Colonic mucosa (tissue), 4 donors: Measurements from ENCODE around the gene GTF2H2C. TPM values are rescaled to one million over a fixed set of nuclear protein-coding genes. Genes with fewer than 3 reads are reported as not detected.
A peak's percentile ranks its signal among the peaks of the same experiment; 100 is the strongest.
"Not testable (repeated sequence)": the region's sequence is repeated elsewhere in the genome, so short reads cannot be mapped to it uniquely, and the experiment has no call there.

Experiments used
- DNase-seq: peaks from one replicate; pipeline ENCODE4 v3.0.0-alpha.2; 2020
- H3K27ac ChIP-seq: fragments of 200-600 bp; one replicate; pipeline ENCODE4 v1.8.0; 2021
- H3K27me3 ChIP-seq: fragments of 200-600 bp; one replicate; pipeline ENCODE4 v1.8.0; 2021
- H3K36me3 ChIP-seq: fragments of 200-600 bp; one replicate; pipeline ENCODE4 v1.8.0; 2021
- H3K4me1 ChIP-seq: fragments of 200-600 bp; one replicate; pipeline ENCODE4 v1.8.0; 2021; ENCODE audit warnings: mild to moderate bottlenecking
- H3K4me3 ChIP-seq: fragments of 200-600 bp; one replicate; pipeline ENCODE4 v1.8.0; 2021
- H3K9ac ChIP-seq, 2 donors: one replicate each; pipeline ENCODE4 v1.7.0; 2013; ENCODE audit warnings: control low read depth in 2 of 2, low read depth in 2 of 2, low read length in 2 of 2
- H3K9me3 ChIP-seq: fragments of 200-600 bp; one replicate; pipeline ENCODE4 v1.8.0; 2021
- CTCF ChIP-seq: fragments of 200-600 bp; IDR thresholded peaks from one replicate; pipeline ENCODE4 v1.8.0; 2022; ENCODE audit warnings: antibody characterized with exemption, mild to moderate bottlenecking
- intact Hi-C: fragments of 100-400 bp; cut with DNase I; formaldehyde crosslinking; loops from one replicate; pipeline ENCODE4 v1.14.1; 2022
- total RNA-seq, 2 donors: library from RNA; stranded (reverse); fragmentation: NEBNext Ultra II Directional in 1 of 2; extraction: Animal tissue kit (Norgen Biotek cat#: 25700) in 1 of 2; gene quantifications; one replicate each; pipeline ENCODE4 v1.2.1, GENCODE V29; 2021
- donor health status: healthy.
- donor health status: DM: no; HTN: no; CAD: no.
- donor health status: DM: no; HTN: no; CAD: no.

GTF2H2C gene
- total RNA-seq, 2 donors from 2014 or later = 16.0 to 20.2 TPM

GRCh38 chr5:69528035-69528434 lies 32.0 kb upstream of the GTF2H2C start:
- peaks cover 16% of the 10 kb centered on the region for H3K4me1 ChIP-seq
- H3K9ac ChIP-seq = no peak overlapping the region
- H3K27ac ChIP-seq = no peak overlapping the region
- no peak for DNase-seq
- H3K4me3 ChIP-seq = no peak overlapping the region
- no peak for TF ChIP-seq CTCF
- intact Hi-C loops = no loop called here
- H3K9me3 ChIP-seq = no peaks in the 10 kb centered on the region
- no peaks in the 10 kb centered on the region for H3K36me3 ChIP-seq
- no peaks in the 10 kb centered on the region for H3K27me3 ChIP-seq

GRCh38 chr5:69528609-69529008 lies 31.4 kb upstream of the GTF2H2C start:
- no peak overlapping the region for H3K9ac ChIP-seq
- intact Hi-C loops = no loop called here
- TF ChIP-seq CTCF = no peak
- no peaks in the 10 kb centered on the region for H3K36me3 ChIP-seq
- no peak overlapping the region for H3K4me3 ChIP-seq
- H3K9me3 ChIP-seq = no peaks in the 10 kb centered on the region
- H3K27ac ChIP-seq = no peak overlapping the region
- no peak for DNase-seq
- no peaks in the 10 kb centered on the region for H3K27me3 ChIP-seq
- peaks cover 16% of the 10 kb centered on the region for H3K4me1 ChIP-seq

GRCh38 chr5:69530561-69531405 lies 29.2 kb upstream of the GTF2H2C start:
- Histone ChIP-seq H3K9me3 (no peaks in the 10 kb centered on the region), H3K4me3 (no peak overlapping the region), H3K27me3 (no peaks in the 10 kb centered on the region), H3K9ac (no peak overlapping the region), H3K27ac (peak overlapping the region; percentile 27), H3K4me1 (peaks cover 16% of the 10 kb centered on the region), H3K36me3 (no peaks in the 10 kb centered on the region)
- intact Hi-C loops = no loop called here
- DNase-seq = no peak
- TF ChIP-seq CTCF = no peak

- Histone ChIP-seq H3K27me3 (no peaks in the 10 kb centered on the region), H3K4me1 (peaks cover 16% of the 10 kb centered on the region), H3K9ac (peak overlapping the region in 1 of 2 donors; percentile 31), H3K9me3 (no peaks in the 10 kb centered on the region), H3K4me3 (no peak overlapping the region), H3K27ac (peak overlapping the region; percentile 27), H3K36me3 (no peaks in the 10 kb centered on the region)
- DNase-seq = no peak
- TF ChIP-seq CTCF = no peak
- intact Hi-C loops = no loop called here
Measured at GRCh38 chr5:69531406-69531801, 28.6 kb upstream of the GTF2H2C start.

GRCh38 chr5:69537911-69538310 lies 22.1 kb upstream of the GTF2H2C start:
- H3K4me1 ChIP-seq, intact Hi-C loops, H3K27ac ChIP-seq, H3K4me3 ChIP-seq, H3K36me3 ChIP-seq, H3K9ac ChIP-seq, DNase-seq, H3K27me3 ChIP-seq, H3K9me3 ChIP-seq: not testable (repeated sequence)

GRCh38 chr5:69538735-69539134 lies 21.3 kb upstream of the GTF2H2C start:
- DNase-seq, H3K36me3 ChIP-seq, H3K27ac ChIP-seq, H3K9ac ChIP-seq, H3K9me3 ChIP-seq, intact Hi-C loops, H3K4me1 ChIP-seq, H3K4me3 ChIP-seq, H3K27me3 ChIP-seq: not testable (repeated sequence)

GRCh38 chr5:69541347-69541746 lies 18.6 kb upstream of the GTF2H2C start:
- H3K27me3 ChIP-seq, H3K27ac ChIP-seq, DNase-seq, intact Hi-C loops, H3K36me3 ChIP-seq, H3K4me3 ChIP-seq, H3K9me3 ChIP-seq, H3K4me1 ChIP-seq, H3K9ac ChIP-seq: not testable (repeated sequence)

GRCh38 chr5:69542838-69543618 lies 17.0 kb upstream of the GTF2H2C start:
- H3K36me3 ChIP-seq, H3K27me3 ChIP-seq, H3K27ac ChIP-seq, H3K9me3 ChIP-seq, DNase-seq, intact Hi-C loops, H3K9ac ChIP-seq, H3K4me1 ChIP-seq, H3K4me3 ChIP-seq: not testable (repeated sequence)

GRCh38 chr5:69544602-69545001 lies 15.4 kb upstream of the GTF2H2C start:
- H3K36me3 ChIP-seq, H3K9me3 ChIP-seq, H3K4me1 ChIP-seq, H3K27ac ChIP-seq, DNase-seq, intact Hi-C loops, H3K27me3 ChIP-seq, H3K4me3 ChIP-seq, H3K9ac ChIP-seq: not testable (repeated sequence)
